ENCODE results near the gene ZNF207. TPM values are rescaled to one million over a fixed set of nuclear protein-coding genes. Genes with fewer than 3 reads are reported as not detected.

Gene ZNF207
- total and polyA plus RNA-seq, 10 of the 15 experiments (the other 5 are each of a cell fraction or from before 2014, with no cell fraction given), result 156 to 348 (median 205) TPM

DNA sequence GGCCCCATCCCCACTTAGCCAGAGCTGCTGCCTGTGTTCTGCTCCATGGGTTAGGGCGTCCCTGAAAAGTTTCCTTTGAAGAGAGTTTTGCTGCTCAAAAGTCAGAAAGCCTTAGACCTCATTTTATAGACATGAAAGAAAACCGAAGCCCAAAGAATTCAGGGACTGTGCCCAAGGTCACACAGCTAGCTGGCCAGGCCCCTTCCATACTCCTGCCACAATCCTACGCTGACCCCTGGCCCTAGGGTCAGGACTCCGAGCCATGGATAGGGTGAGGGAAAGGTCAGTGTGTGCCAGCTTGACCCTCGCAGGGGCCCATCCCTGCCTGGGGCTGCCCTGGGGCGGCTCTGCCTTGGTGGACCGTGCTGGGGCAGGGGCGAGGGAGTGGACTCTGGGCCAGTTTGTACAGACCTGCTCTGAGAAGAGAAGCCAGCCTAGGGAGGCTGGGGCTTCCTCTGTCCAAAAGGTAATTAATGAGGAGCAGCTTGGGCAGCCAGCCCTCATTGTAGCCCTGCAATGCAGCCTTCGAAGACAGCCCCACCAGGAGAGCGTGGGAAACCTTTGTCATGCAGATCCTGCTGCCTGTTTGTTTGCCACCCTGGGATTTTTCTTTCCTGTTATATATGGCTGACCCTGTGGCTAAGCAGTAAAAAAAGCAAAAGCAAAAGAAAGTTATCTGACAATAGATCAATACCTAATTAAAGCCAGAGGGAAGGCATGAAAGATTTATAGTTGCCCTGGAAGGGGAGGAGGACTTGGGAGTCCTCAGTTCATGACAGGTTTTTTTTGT lies 46.9 kb upstream of the ZNF207 start (continued):
- TF ChIP-seq SRF (IDR thresholded peaks at IDR 0.05; ENCODE audit: low read depth in 2 of 2, low read length in 2 of 2), result no peak

DNA sequence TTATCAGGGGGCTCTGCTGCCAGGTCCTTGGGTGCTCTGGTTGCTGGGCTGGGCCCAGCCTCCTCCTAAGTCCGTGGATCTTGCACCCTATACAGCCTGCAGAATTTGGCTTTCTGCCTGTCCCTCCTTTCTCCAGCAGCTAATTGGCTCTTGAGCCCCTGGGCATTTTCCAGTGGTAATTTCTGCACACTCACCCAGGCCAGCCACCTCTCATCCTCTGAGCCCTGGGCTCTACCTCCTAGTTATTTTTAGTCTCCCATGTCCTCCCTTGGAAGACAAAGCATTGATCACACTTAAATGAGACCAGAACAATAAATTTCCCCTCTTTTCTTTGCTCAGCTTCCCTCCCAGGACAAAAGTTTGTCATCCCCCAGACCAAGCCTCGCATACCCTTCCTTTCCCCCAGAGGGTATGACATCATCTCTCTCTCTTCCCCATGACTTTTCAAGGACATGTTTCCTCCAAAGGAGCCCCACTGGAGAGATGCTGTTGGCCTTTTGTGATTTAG lies 46.1 kb upstream of the ZNF207 start:
- no peaks in the 10 kb centered on the region for H3K4me1 ChIP-seq (ENCODE audit: control insufficient read depth, insufficient read depth, low read length)
- H4K20me1 ChIP-seq (ENCODE audit: control insufficient read depth, insufficient read depth), result no peaks in the 10 kb centered on the region; the same call in 1 of the 2 replicates
- peaks cover 0 to 7% of the 10 kb centered on the region in 2 experiments; a peak in 1 of 4 replicates for H3K27me3 ChIP-seq (replicated peaks in 1 of 2; ENCODE audit: control insufficient read depth in 2 of 2, insufficient read depth in 2 of 2, low read length in 1 of 2)
- in situ Hi-C loops (cut with MboI) (no loop called here), intact Hi-C loops (cut with micrococcal nuclease; ENCODE audit: unreplicated experiment) (no loop called here)
- H3K9me3 ChIP-seq (replicated peaks; ENCODE audit: control insufficient read depth, insufficient read depth, low read length), result no peaks in the 10 kb centered on the region
- 21% methylated on average over 2 of the region's 2 CpGs for WGBS (ENCODE audit: insufficient coverage, insufficient replicate concordance, low lambda C conversion rate, missing lambda C conversion rate)
- DNase-seq (ENCODE audit: low read depth, low spot score), result no peak
- no peak for ATAC-seq
- H3K9ac ChIP-seq (ENCODE audit: control insufficient read depth, insufficient read depth, low read length), result no peak overlapping the region
- POLR2A ChIA-PET, result no interaction called here
- no peak for FAIRE-seq
- no peak overlapping the region for H3K4me3 ChIP-seq
- H2AFZ ChIP-seq (ENCODE audit: control insufficient read depth, low read depth, low read length), result no peak overlapping the region
- H3K4me2 ChIP-seq (ENCODE audit: control insufficient read depth, insufficient read depth), result no peak overlapping the region
- RAD21 ChIA-PET (ENCODE audit: unreplicated experiment), result no interaction called here
- CTCF ChIA-PET, result no interaction called here
- H3K27ac ChIP-seq (ENCODE audit: control insufficient read depth, insufficient read depth), result no peak overlapping the region
- no peaks in the 10 kb centered on the region for H3K79me2 ChIP-seq (ENCODE audit: control insufficient read depth, insufficient read depth, low read length)
- SMC1A ChIA-PET (ENCODE audit: uncharacterized antibody, unreplicated experiment), result no interaction called here
- BruUV-seq (replicated peaks), result no TSS peak
- H3K36me3 ChIP-seq (ENCODE audit: control insufficient read depth in 2 of 2, insufficient read depth in 2 of 2, low read length in 1 of 2), result no peaks in the 10 kb centered on the region
- TF ChIP-seq PAX8 (IDR thresholded peaks at IDR 0.05), result no peak
- TF ChIP-seq TCF12 (IDR thresholded peaks at IDR 0.05; ENCODE audit: low read depth, low read length), result no peak
- no peak for TF ChIP-seq RAD51 (IDR thresholded peaks at IDR 0.05)
- TF ChIP-seq EP300 (IDR thresholded peaks at IDR 0.05; ENCODE audit: borderline replicate concordance in 1 of 2, control insufficient read depth in 1 of 2, low read depth in 2 of 2, low read length in 2 of 2), result no peak
- TF ChIP-seq MXI1 (IDR thresholded peaks at IDR 0.05; ENCODE audit: low read depth, low read length), result no peak
- TF ChIP-seq, protein P1, sequence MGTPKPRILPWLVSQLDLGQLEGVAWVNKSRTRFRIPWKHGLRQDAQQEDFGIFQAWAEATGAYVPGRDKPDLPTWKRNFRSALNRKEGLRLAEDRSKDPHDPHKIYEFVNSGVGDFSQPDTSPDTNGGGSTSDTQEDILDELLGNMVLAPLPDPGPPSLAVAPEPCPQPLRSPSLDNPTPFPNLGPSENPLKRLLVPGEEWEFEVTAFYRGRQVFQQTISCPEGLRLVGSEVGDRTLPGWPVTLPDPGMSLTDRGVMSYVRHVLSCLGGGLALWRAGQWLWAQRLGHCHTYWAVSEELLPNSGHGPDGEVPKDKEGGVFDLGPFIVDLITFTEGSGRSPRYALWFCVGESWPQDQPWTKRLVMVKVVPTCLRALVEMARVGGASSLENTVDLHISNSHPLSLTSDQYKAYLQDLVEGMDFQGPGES (IDR thresholded peaks at IDR 0.05), result no peak
- TF ChIP-seq MTA3 (IDR thresholded peaks at IDR 0.05; ENCODE audit: borderline replicate concordance, low read length), result no peak
- TF ChIP-seq ZNF217 (IDR thresholded peaks at IDR 0.05), result no peak
- TF ChIP-seq CHD1 (IDR thresholded peaks at IDR 0.05; ENCODE audit: low read depth, low read length), result no peak
- TF ChIP-seq RBBP5 (conservative IDR thresholded peaks at IDR 0.05), result no peak
- no peak for TF ChIP-seq ZBTB33 (IDR thresholded peaks at IDR 0.05)
- TF ChIP-seq REST (IDR thresholded peaks at IDR 0.05; ENCODE audit: low read depth, low read length), result no peak
- TF ChIP-seq MTA2 (IDR thresholded peaks at IDR 0.05; ENCODE audit: low read depth), result no peak
- no peak for TF ChIP-seq EED (IDR thresholded peaks at IDR 0.05; ENCODE audit: low read depth)
- TF ChIP-seq POU2F2 (IDR thresholded peaks at IDR 0.05; ENCODE audit: borderline replicate concordance, low read depth, low read length), result no peak
- TF ChIP-seq TBL1XR1 (IDR thresholded peaks at IDR 0.05; ENCODE audit: low read depth, low read length), result no peak
